ENCODE data around the gene GJD4. TPM values are rescaled to one million over a fixed set of nuclear protein-coding genes. Genes with fewer than 3 reads are reported as not detected.

Gene GJD4
- total RNA-seq, 1 experiment from 2014 or later, result 0.33 TPM

DNA sequence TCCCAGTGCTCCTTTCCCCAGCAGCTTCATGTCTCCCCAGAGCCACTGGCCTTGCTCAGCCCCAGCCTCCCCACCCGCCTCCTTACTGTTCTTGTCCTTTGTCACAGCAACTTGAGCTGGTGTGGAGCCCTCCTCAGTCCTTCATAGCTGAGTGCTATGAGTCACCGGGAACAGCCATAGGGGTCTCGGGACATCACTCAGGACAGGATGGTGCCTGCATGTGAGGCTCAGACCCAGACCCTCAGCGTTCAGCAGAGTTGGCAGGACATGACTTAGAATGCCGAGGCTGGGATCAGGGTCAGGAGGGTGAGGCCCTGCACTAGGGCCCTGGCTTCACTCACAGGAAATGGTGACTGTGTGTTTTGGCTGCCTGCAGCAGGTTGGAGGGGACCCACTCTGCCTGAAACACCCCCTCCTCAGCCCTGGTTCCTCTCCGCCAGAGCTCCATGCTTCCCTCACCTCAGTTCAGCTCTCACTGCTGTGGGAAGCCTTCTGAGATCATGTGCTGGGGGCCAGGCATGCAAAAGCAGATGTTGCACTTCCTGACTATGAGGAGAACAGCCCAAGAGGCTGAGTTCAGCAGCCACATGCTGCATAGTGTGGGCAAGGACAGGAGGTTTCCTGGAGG is 40.7 kb upstream of the GJD4 start:
- no peak for ATAC-seq
- H3K27ac ChIP-seq (ENCODE audit: low read length), result no peak overlapping the region

DNA sequence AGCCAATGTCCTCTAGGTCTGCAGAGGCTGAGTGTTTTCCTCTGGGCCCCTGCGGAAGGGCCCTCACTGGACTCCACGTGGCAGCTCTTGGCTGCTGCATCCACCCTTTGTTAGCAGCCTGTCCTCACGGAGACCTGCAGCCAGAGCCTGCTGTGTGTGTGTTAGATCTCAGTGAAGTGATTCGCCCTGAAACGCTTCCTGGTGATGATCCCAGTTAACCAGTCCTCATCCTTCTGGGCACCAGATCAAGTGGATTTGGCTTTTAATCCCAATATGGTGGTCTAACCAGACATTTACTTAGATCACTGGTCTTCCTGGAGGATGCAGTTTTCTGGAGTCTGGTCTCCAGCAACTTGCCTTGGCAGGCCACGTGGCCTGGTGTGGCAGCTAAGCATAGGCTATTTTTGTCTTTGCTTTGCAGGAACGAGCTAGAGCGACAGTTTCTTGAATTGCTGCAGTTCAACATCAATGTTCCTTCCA is 39.5 kb upstream of the GJD4 start:
- DNase-seq, result no peak
- TF ChIP-seq, protein P1, sequence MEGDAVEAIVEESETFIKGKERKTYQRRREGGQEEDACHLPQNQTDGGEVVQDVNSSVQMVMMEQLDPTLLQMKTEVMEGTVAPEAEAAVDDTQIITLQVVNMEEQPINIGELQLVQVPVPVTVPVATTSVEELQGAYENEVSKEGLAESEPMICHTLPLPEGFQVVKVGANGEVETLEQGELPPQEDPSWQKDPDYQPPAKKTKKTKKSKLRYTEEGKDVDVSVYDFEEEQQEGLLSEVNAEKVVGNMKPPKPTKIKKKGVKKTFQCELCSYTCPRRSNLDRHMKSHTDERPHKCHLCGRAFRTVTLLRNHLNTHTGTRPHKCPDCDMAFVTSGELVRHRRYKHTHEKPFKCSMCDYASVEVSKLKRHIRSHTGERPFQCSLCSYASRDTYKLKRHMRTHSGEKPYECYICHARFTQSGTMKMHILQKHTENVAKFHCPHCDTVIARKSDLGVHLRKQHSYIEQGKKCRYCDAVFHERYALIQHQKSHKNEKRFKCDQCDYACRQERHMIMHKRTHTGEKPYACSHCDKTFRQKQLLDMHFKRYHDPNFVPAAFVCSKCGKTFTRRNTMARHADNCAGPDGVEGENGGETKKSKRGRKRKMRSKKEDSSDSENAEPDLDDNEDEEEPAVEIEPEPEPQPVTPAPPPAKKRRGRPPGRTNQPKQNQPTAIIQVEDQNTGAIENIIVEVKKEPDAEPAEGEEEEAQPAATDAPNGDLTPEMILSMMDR (conservative IDR thresholded peaks at IDR 0.05; ENCODE audit: low read depth, low read length), result no peak
- TF ChIP-seq EZH2 (IDR thresholded peaks at IDR 0.05; ENCODE audit: low read length, unreplicated experiment) (no peak), EZH2phosphoT487 (IDR thresholded peaks at IDR 0.05; ENCODE audit: borderline replicate concordance, low read length) (no peak)
- ChIA-PET CTCF (no interaction called here), POLR2A (ENCODE audit: unreplicated experiment) (interaction anchor here (0.5 kb wide), 1 partner anchor 364 kb away, joined by 3 read pairs; no protein-coding TSS in a partner anchor)
- Histone ChIP-seq H3K27ac (ENCODE audit: low read length) (no peak overlapping the region), H3K79me2 (ENCODE audit: low read length) (0 out of 2 replicates have a peak, but pooled peaks cover 5% of the 10 kb centered on the region), H2AFZ (ENCODE audit: low read length) (no peak overlapping the region), H3K4me1 (ENCODE audit: insufficient read depth, low read length) (0 out of 2 replicates have a peak, but pooled peaks cover 2% of the 10 kb centered on the region), H3K9me2 (replicated peaks; ENCODE audit: low read length) (no peaks in the 10 kb centered on the region), H4K20me1 (ENCODE audit: low read length) (no peaks in the 10 kb centered on the region), H3K4me3 (ENCODE audit: low read length) (no peak overlapping the region), H3K9me3 (ENCODE audit: low read length) (no peaks in the 10 kb centered on the region), H3F3A (ENCODE audit: low read length, unreplicated experiment) (no peaks in the 10 kb centered on the region), H3K27me3 (ENCODE audit: low read length) (no peaks in the 10 kb centered on the region), H3K4me2 (ENCODE audit: low read length) (no peak overlapping the region), H3K9ac (ENCODE audit: low read length) (no peak overlapping the region), H3K36me3 (ENCODE audit: low read depth, low read length) (peaks cover 35% of the 10 kb centered on the region)
- intact Hi-C loops (cut with micrococcal nuclease), result no loop called here
- ATAC-seq, result no peak
- BruUV-seq (replicated peaks), result no TSS peak

More for the DNA sequence above, 40.7 kb upstream of the GJD4 start:
- ChIA-PET POLR2A (ENCODE audit: unreplicated experiment) (no interaction called here), CTCF (no interaction called here)
- Histone ChIP-seq H3K9me2 (replicated peaks; ENCODE audit: low read length) (no peaks in the 10 kb centered on the region), H3K9me3 (ENCODE audit: low read length) (no peaks in the 10 kb centered on the region), H3F3A (ENCODE audit: low read length, unreplicated experiment) (no peaks in the 10 kb centered on the region), H2AFZ (ENCODE audit: low read length) (no peak overlapping the region), H3K9ac (ENCODE audit: low read length) (no peak overlapping the region), H3K36me3 (ENCODE audit: low read depth, low read length) (peaks cover 35% of the 10 kb centered on the region), H3K79me2 (ENCODE audit: low read length) (0 out of 2 replicates have a peak, but pooled peaks cover 5% of the 10 kb centered on the region), H4K20me1 (ENCODE audit: low read length) (no peaks in the 10 kb centered on the region), H3K4me3 (ENCODE audit: low read length) (no peak overlapping the region), H3K27me3 (ENCODE audit: low read length) (no peaks in the 10 kb centered on the region), H3K4me2 (ENCODE audit: low read length) (no peak overlapping the region), H3K4me1 (ENCODE audit: insufficient read depth, low read length) (0 out of 2 replicates have a peak, but pooled peaks cover 2% of the 10 kb centered on the region)
- no peak for DNase-seq
- no TSS peak for BruUV-seq (replicated peaks)
- TF ChIP-seq EZH2 (IDR thresholded peaks at IDR 0.05; ENCODE audit: low read length, unreplicated experiment) (no peak), EZH2phosphoT487 (IDR thresholded peaks at IDR 0.05; ENCODE audit: borderline replicate concordance, low read length) (no peak)
- TF ChIP-seq, protein P1 (conservative IDR thresholded peaks at IDR 0.05; ENCODE audit: low read depth, low read length), result no peak
- intact Hi-C loops (cut with micrococcal nuclease), result loop anchor here (5.0 kb wide), 1 partner anchor 142 kb away; no protein-coding TSS in a partner anchor

DNA sequence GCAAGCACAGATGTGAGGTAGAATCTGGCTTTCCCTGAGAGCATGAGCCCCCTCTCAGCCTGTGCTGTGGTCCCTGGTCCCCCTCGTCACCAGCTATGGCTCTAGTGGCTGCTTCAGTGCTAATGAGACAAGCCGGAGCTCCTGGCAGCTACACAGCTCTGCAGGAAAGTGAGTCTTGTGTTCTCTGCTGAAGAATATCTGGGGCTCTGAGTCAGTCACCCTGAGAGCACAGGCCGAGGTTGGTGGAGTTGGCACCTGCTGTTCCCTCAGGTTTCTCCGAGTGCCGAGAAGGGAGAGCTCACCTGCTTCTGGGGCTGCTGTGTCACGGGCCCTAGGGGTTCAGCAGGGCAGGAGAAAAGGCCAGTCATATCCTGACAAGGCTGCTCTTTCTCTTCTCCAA is 37.2 kb upstream of the GJD4 start:
- H3K4me1 ChIP-seq (ENCODE audit: insufficient read depth, low read length), result 0 out of 2 replicates have a peak, but pooled peaks cover 2% of the 10 kb centered on the region
- no peaks in the 10 kb centered on the region for H4K20me1 ChIP-seq (ENCODE audit: low read length)
- ChIA-PET CTCF (no interaction called here), POLR2A (ENCODE audit: unreplicated experiment) (no interaction called here)
- no peak overlapping the region for H3K4me3 ChIP-seq (ENCODE audit: low read length)
- 0 out of 2 replicates have a peak, but pooled peaks cover 5% of the 10 kb centered on the region for H3K79me2 ChIP-seq (ENCODE audit: low read length)
- ATAC-seq (no peak), DNase-seq (no peak)
- no peak overlapping the region for H3K4me2 ChIP-seq (ENCODE audit: low read length)
- intact Hi-C loops (cut with micrococcal nuclease), result no loop called here
- TF ChIP-seq, protein P1 (conservative IDR thresholded peaks at IDR 0.05; ENCODE audit: low read depth, low read length), result no peak
- TF ChIP-seq EZH2phosphoT487 (IDR thresholded peaks at IDR 0.05; ENCODE audit: borderline replicate concordance, low read length) (no peak), EZH2 (IDR thresholded peaks at IDR 0.05; ENCODE audit: low read length, unreplicated experiment) (no peak)
- no peaks in the 10 kb centered on the region for H3K9me3 ChIP-seq (ENCODE audit: low read length)
- H3K27me3 ChIP-seq (ENCODE audit: low read length), result no peaks in the 10 kb centered on the region
- no peaks in the 10 kb centered on the region for H3F3A ChIP-seq (ENCODE audit: low read length, unreplicated experiment)
- peaks cover 39% of the 10 kb centered on the region for H3K36me3 ChIP-seq (ENCODE audit: low read depth, low read length)
- no TSS peak for BruUV-seq (replicated peaks)
- H3K27ac ChIP-seq (ENCODE audit: low read length), result no peak overlapping the region
- no peak overlapping the region for H2AFZ ChIP-seq (ENCODE audit: low read length)
- H3K9me2 ChIP-seq (replicated peaks; ENCODE audit: low read length), result no peaks in the 10 kb centered on the region
- no peak overlapping the region for H3K9ac ChIP-seq (ENCODE audit: low read length)
